ENCODE results near the gene ZNF80. TPM values are rescaled to one million over a fixed set of nuclear protein-coding genes. Genes with fewer than 3 reads are reported as not detected.

The ZNF80 gene
- total and polyA plus RNA-seq, 12 donors: 0.03 TPM; not detected in 11

GRCh38 chr3:114213292-114213626, 24.1 kb downstream of the ZNF80 start:
- no peak overlapping the region for H3K4me3 ChIP-seq
- 39 to 60% (median 44%) methylated on average over 4 of the region's 4 CpGs for WGBS, 4 donors

DNA sequence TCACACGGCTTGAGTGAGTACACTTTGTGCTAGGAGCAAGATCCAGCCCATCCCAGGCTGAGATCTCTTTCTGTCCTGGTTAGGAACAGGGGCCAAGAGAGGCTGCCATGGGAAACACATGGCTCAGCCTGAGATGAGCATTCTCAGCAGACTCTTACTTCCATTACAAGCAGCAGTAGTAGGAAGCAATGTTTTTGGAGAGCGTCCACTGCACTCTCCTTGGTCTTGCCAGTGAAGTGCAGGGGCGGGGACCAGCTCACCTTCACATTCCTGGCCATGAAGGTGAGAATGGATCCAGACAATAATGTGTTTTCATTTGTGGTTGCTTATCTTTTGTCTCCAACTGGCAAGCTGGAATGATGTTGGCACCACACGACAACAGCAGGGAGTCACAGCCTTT, 24.7 kb downstream of the ZNF80 start:
- TF ChIP-seq CTCF (IDR thresholded peaks at IDR 0.05): no peak
- TF ChIP-seq POLR2A (IDR thresholded peaks at IDR 0.05): no peak
- Histone ChIP-seq H3K4me3 (no peak overlapping the region), H3K36me3 (replicated peaks in 1 of 2) (no peaks in the 10 kb centered on the region), H3K4me1 (replicated peaks in 1 of 2) (peaks cover 0 to 7% of the 10 kb centered on the region in 2 donors), H3K9me3 (replicated peaks in 1 of 3) (no peaks in the 10 kb centered on the region), H3K27me3 (peaks cover 10% of the 10 kb centered on the region), H3K27ac (no peak overlapping the region)
- 82 to 89% (median 85%) methylated on average over 4 of the region's 4 CpGs for WGBS, 4 donors
- intact Hi-C loops (cut with DNase I): no loop called here
- no peak for DNase-seq

More at GRCh38 chr3:114213292-114213626, 24.1 kb downstream of the ZNF80 start:
- peaks cover 10% of the 10 kb centered on the region for H3K27me3 ChIP-seq
- H3K4me1 ChIP-seq (replicated peaks in 1 of 2): peaks cover 0 to 7% of the 10 kb centered on the region in 2 donors
- no peak overlapping the region for H3K27ac ChIP-seq
- no peaks in the 10 kb centered on the region for H3K36me3 ChIP-seq (replicated peaks in 1 of 2)
- intact Hi-C loops (cut with DNase I): no loop called here
- H3K9me3 ChIP-seq (replicated peaks in 1 of 3): no peaks in the 10 kb centered on the region
- TF ChIP-seq CTCF (IDR thresholded peaks at IDR 0.05) (no peak), POLR2A (IDR thresholded peaks at IDR 0.05) (no peak)
- DNase-seq: no peak

GRCh38 chr3:114207768-114208167, 29.6 kb downstream of the ZNF80 start:
- TF ChIP-seq POLR2A (IDR thresholded peaks at IDR 0.05) (no peak), CTCF (IDR thresholded peaks at IDR 0.05) (no peak)
- DNase-seq: no peak
- no peak overlapping the region for H3K27ac ChIP-seq
- H3K4me3 ChIP-seq: no peak overlapping the region
- intact Hi-C loops (cut with DNase I): no loop called here
- H3K9me3 ChIP-seq (replicated peaks in 1 of 3): no peaks in the 10 kb centered on the region
- WGBS, 4 donors: 63 to 76% (median 67%) methylated on average over 4 of the region's 4 CpGs
- H3K27me3 ChIP-seq: peaks cover 10% of the 10 kb centered on the region
- H3K36me3 ChIP-seq (replicated peaks in 1 of 2): no peaks in the 10 kb centered on the region
- no peaks in the 10 kb centered on the region for H3K4me1 ChIP-seq (replicated peaks in 1 of 2)

DNA sequence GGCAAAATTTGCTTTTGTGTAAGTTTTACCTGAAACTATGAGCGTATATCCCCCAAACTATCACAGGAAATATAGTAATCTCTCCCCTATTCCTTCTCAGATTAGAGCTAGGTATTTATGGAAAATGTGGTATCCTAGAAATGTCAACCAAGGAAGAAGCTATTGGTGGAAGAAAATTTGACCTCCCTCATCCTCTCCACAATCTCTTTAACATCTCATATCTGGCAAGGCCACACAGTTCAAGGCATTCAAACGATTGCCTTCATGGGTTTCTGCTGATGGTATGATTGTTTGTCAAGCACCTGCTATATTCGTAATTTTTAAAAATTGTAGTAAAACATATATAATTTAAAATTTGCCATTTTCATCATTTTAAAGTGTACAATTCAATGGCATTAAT, 31.0 kb downstream of the ZNF80 start:
- Histone ChIP-seq H3K4me3 (no peak overlapping the region), H3K9me3 (replicated peaks in 1 of 3) (no peaks in the 10 kb centered on the region), H3K36me3 (replicated peaks in 1 of 2) (no peaks in the 10 kb centered on the region), H3K27ac (no peak overlapping the region), H3K4me1 (replicated peaks in 1 of 2) (no peaks in the 10 kb centered on the region), H3K27me3 (peaks cover 5% of the 10 kb centered on the region)
- 69 to 74% (median 70%) methylated on average over 3 of the region's 3 CpGs for WGBS, 4 donors
- DNase-seq: no peak
- intact Hi-C loops (cut with DNase I): no loop called here
- TF ChIP-seq CTCF (IDR thresholded peaks at IDR 0.05): no peak
- no peak for TF ChIP-seq POLR2A (IDR thresholded peaks at IDR 0.05)

Data from adrenal gland (tissue), 12 donors.